ENCODE measurements around the gene HOXC10.

The HOXC10 gene

GRCh38 chr12:54004063-54004840, 19.3 kb downstream of the HOXC10 start:
- DNase-seq, result no peak

GRCh38 chr12:54004841-54005530, 20.0 kb downstream of the HOXC10 start:
- DNase-seq, result no peak

- no peak for DNase-seq
These were observed 20.5 kb downstream of the HOXC10 start for GRCh38 chr12:54005531-54005852.

GRCh38 chr12:54005853-54006558, 21.1 kb downstream of the HOXC10 start:
- DNase-seq, result peak; percentile 86

GRCh38 chr12:54006559-54007220, 21.7 kb downstream of the HOXC10 start:
- no peak for DNase-seq

- DNase-seq, result no peak
These were observed 22.8 kb downstream of the HOXC10 start for GRCh38 chr12:54007538-54008259.

GRCh38 chr12:54008260-54008552, 23.3 kb downstream of the HOXC10 start:
- DNase-seq, result no peak

- DNase-seq, result no peak
These were observed 24.5 kb downstream of the HOXC10 start for GRCh38 chr12:54009171-54010052.

GRCh38 chr12:54010053-54010971, 25.4 kb downstream of the HOXC10 start:
- no peak for DNase-seq

GRCh38 chr12:54010972-54011664, 26.2 kb downstream of the HOXC10 start:
- no peak for DNase-seq

- no peak for DNase-seq
These were observed 27.0 kb downstream of the HOXC10 start for GRCh38 chr12:54011665-54012532.

GRCh38 chr12:54012631-54013409, 27.9 kb downstream of the HOXC10 start:
- no peak for DNase-seq

GRCh38 chr12:54014377-54015017, 29.6 kb downstream of the HOXC10 start:
- DNase-seq, result no peak

- DNase-seq, result no peak
These were observed 30.3 kb downstream of the HOXC10 start for GRCh38 chr12:54015018-54015931.

- DNase-seq, result no peak
These were observed 31.1 kb downstream of the HOXC10 start for GRCh38 chr12:54016051-54016450.

GRCh38 chr12:54016478-54016964, 31.6 kb downstream of the HOXC10 start:
- DNase-seq, result no peak
